GM12878 (cell line): ENCODE data around the gene GUCY1A2. TPM values are rescaled to one million over a fixed set of nuclear protein-coding genes. Genes with fewer than 3 reads are reported as not detected.

Experiments used
- ATAC-seq: fragments of 200-7000 bp; cut with Tn5 transposase; 3 replicates; pipeline ENCODE4 v1.9.1; 2020; ENCODE audit warnings: mild to moderate bottlenecking, moderate library complexity
- BruUV-seq: library from RNA; stranded (reverse); fragments of 400-500 nt; replicated peaks from 2 replicates; lab custom pipeline; 2021; lab: Mats Ljungman, UMichigan
- CTCF ChIA-PET: fragments of 300-600 bp; sonication (Branson Sonifier 250); formaldehyde crosslinking; extraction: SDS; loops from one replicate; lab custom pipeline; 2021; ENCODE audit warnings: inconsistent platforms; lab: Yijun Ruan, JAX
- POLR2A ChIA-PET: fragments of 350-600 bp; formaldehyde crosslinking; extraction: SDS; loops from one replicate; lab custom pipeline; 2021; ENCODE audit warnings: inconsistent platforms; lab: Charles Lee
- RAD21 ChIA-PET: fragments of 300-600 bp; sonication (Branson Sonifier 250); formaldehyde crosslinking; loops from one replicate; lab custom pipeline; 2023; ENCODE audit warnings: antibody characterized with exemption; ENCODE audit not compliant: unreplicated experiment; lab: Charles Lee
- SMC1A ChIA-PET: fragments of 300-600 bp; sonication (Branson Sonifier 250); formaldehyde crosslinking; loops from one replicate; lab custom pipeline; 2023; ENCODE audit not compliant: unreplicated experiment, uncharacterized antibody; lab: Charles Lee
- DNase-seq: peaks from one replicate; pipeline ENCODE4 v3.0.0-alpha.2; 2011; ENCODE audit warnings: low read depth, low spot score
- FAIRE-seq: peaks from 3 replicates; lab custom pipeline; 2011; peaks lifted over from hg19 to GRCh38; lab: Jason Lieb, UNC
- H2AFZ ChIP-seq: 2 replicates; pipeline ENCODE4 v1.6.0; 2011; ENCODE audit warnings: low read depth, low read length, control low read depth; ENCODE audit not compliant: control insufficient read depth
- H3K27ac ChIP-seq: 2 replicates; pipeline ENCODE4 v1.5.1; 2011; ENCODE audit warnings: control low read depth; ENCODE audit not compliant: control insufficient read depth, insufficient read depth
- H3K27me3 ChIP-seq, 2 experiments: replicated peaks in 1 of 2; 2 replicates each; pipeline versions ENCODE4 v1.6.0 to v1.6.1; 2011; ENCODE audit warnings: low read length in 1 of 2; ENCODE audit not compliant: control insufficient read depth in 2 of 2, insufficient read depth in 2 of 2
- H3K36me3 ChIP-seq, 2 experiments: 2 replicates each; pipeline ENCODE4 v1.5.1; 2011; ENCODE audit warnings: low read length in 1 of 2; ENCODE audit not compliant: control insufficient read depth in 2 of 2, insufficient read depth in 2 of 2
- H3K4me1 ChIP-seq: 2 replicates; pipeline ENCODE4 v1.6.1; 2011; ENCODE audit warnings: mild to moderate bottlenecking, low read length, moderate library complexity, mixed read lengths; ENCODE audit not compliant: control insufficient read depth, insufficient read depth
- H3K4me2 ChIP-seq: 2 replicates; pipeline ENCODE4 v1.6.0; 2011; ENCODE audit warnings: control low read depth; ENCODE audit not compliant: control insufficient read depth, insufficient read depth
- H3K4me3 ChIP-seq: fragments of 200-600 bp; sonication (generic); 2 replicates; pipeline ENCODE4 v1.5.1; 2016
- H3K79me2 ChIP-seq: 2 replicates; pipeline ENCODE4 v1.6.0; 2011; ENCODE audit warnings: low read length; ENCODE audit not compliant: control insufficient read depth, insufficient read depth
- H3K9ac ChIP-seq: 2 replicates; pipeline ENCODE4 v1.8.0; 2011; ENCODE audit warnings: low read length, control low read depth, mixed read lengths; ENCODE audit not compliant: control insufficient read depth, insufficient read depth
- H3K9me3 ChIP-seq: replicated peaks from 3 replicates; pipeline ENCODE4 v1.5.1; 2011; ENCODE audit warnings: mild to moderate bottlenecking, low read length; ENCODE audit not compliant: control insufficient read depth, insufficient read depth
- H4K20me1 ChIP-seq: 2 replicates; pipeline ENCODE4 v1.6.0; 2011; ENCODE audit not compliant: control insufficient read depth, insufficient read depth
- CREM ChIP-seq: IDR thresholded peaks from 2 replicates; pipeline ENCODE4 v1.6.1; 2014; ENCODE audit warnings: antibody characterized with exemption, low read depth
- MXI1 ChIP-seq: fragments of 150-350 bp; IDR thresholded peaks from 2 replicates; pipeline ENCODE4 v1.6.1; 2011; ENCODE audit warnings: low read depth, mild to moderate bottlenecking, inconsistent platforms, low read length, improper control_type of control experiment
- NR2C2 ChIP-seq: IDR thresholded peaks from 2 replicates; pipeline ENCODE4 v1.6.1; 2011; ENCODE audit warnings: borderline replicate concordance, low read depth; ENCODE audit not compliant: control insufficient read depth, insufficient read length
- PAX5 ChIP-seq: IDR thresholded peaks from 2 replicates; pipeline ENCODE4 v1.6.1; 2011; ENCODE audit warnings: low read depth, low read length, borderline replicate concordance
- RELB ChIP-seq: fragments of 450-650 bp; IDR thresholded peaks from 2 replicates; pipeline ENCODE4 v1.6.1; 2017; ENCODE audit warnings: low read depth, mild to moderate bottlenecking, moderate library complexity
- SPI1 ChIP-seq: IDR thresholded peaks from 2 replicates; pipeline ENCODE4 v1.6.1; 2011; ENCODE audit warnings: low read depth, mild to moderate bottlenecking, low read length, moderate library complexity, borderline replicate concordance; ENCODE audit not compliant: insufficient read depth
- SREBF2 ChIP-seq: IDR thresholded peaks from 2 replicates; pipeline ENCODE4 v1.6.1; 2012; ENCODE audit warnings: mild to moderate bottlenecking, low read length
- USF2 ChIP-seq: IDR thresholded peaks from 2 replicates; pipeline ENCODE4 v1.6.1; 2011; ENCODE audit warnings: low read depth, low read length, improper control_type of control experiment, borderline replicate concordance
- ZNF274 ChIP-seq: IDR thresholded peaks from one replicate; pipeline ENCODE4 v1.8.0; 2011; ENCODE audit not compliant: insufficient read length, insufficient read depth
- WGBS: methylation state at CpG from one replicate; pipeline ENCODE4 v1.1.6; 2016; ENCODE audit warnings: low lambda C conversion rate; ENCODE audit not compliant: insufficient replicate concordance, insufficient coverage; ENCODE audit errors: missing lambda C conversion rate; 5-methylcytosine and 5-hydroxymethylcytosine counted together
- in situ Hi-C: fragments of 300-500 bp; cut with MboI; formaldehyde crosslinking; loops from 9 replicates; pipeline ENCODE4 v1.14.3; 2018; ENCODE audit warnings: mixed read lengths
- intact Hi-C: fragments of 100-400 bp; cut with micrococcal nuclease; formaldehyde crosslinking; loops from one replicate; pipeline ENCODE4 v1.14.2; 2022; ENCODE audit not compliant: unreplicated experiment
- polyA plus RNA-seq, 11 experiments: library from polyadenylated mRNA; depleted of rRNA in 4 of 11; unstranded in 6 of 11; stranded (reverse) in 5 of 11; fragments of >200 nt; fragmentation: Nextera tagmentation in 4 of 11; fragmentation: Illumina TruSeq in 1 of 11; extraction: Ambion mirVana in 4 of 11; extraction: Trizol in 1 of 11; gene quantifications; 1 replicate in 1 of 11; 2 replicates in 10 of 11; pipeline versions ENCODE4 v1.2.1 to v1.2.3, GENCODE V29; 2011 to 2016; ENCODE audit warnings: inconsistent platforms in 2 of 11, missing spikeins in 2 of 11, low read depth in 1 of 11
- total RNA-seq, 4 experiments: library from RNA; depleted of rRNA in 3 of 4; stranded (reverse); fragments of >200 nt in 3 of 4; fragmentation: Illumina TruSeq in 1 of 4; extraction: Trizol in 1 of 4; gene quantifications; 2 replicates each; pipeline versions ENCODE4 v1.2.1 to v1.2.3, GENCODE V29; 2013 to 2021

GUCY1A2 gene
- total and polyA plus RNA-seq, 10 of the 15 experiments (the other 5 are each of a cell fraction or from before 2014, with no cell fraction given) = under 0.01 to 0.03 (median under 0.01) TPM; not detected in 4

- TF ChIP-seq CREM (no peak), SPI1 (no peak)
- TF ChIP-seq, all 136 proteins: peak for 0
Observed at GRCh38 chr11:107017104-107017432, 1.2 kb downstream of the GUCY1A2 start (continued).

GRCh38 chr11:107014871-107015270, 3.4 kb downstream of the GUCY1A2 start:
- ATAC-seq (no peak), DNase-seq (no peak), FAIRE-seq (no peak)
- SMC1A ChIA-PET = interaction anchor here (1.1 kb wide), 1 partner anchor 10 kb away, joined by 3 read pairs; no protein-coding TSS in a partner anchor
- POLR2A ChIA-PET = no interaction called here
- H3K27ac ChIP-seq = no peak overlapping the region
- H3K79me2 ChIP-seq = no peaks in the 10 kb centered on the region
- WGBS = 0% methylated on average over 1 of the region's 1 CpG
- RAD21 ChIA-PET = no interaction called here
- CTCF ChIA-PET = interaction anchor here (1.1 kb wide), 1 partner anchor 859 kb away, joined by 4 read pairs; no protein-coding TSS in a partner anchor
- H3K27me3 ChIP-seq = peaks cover 6 to 14% of the 10 kb centered on the region in 2 experiments
- no TSS peak for BruUV-seq
- H3K9me3 ChIP-seq = no peaks in the 10 kb centered on the region
- H3K4me3 ChIP-seq = no peak overlapping the region
- no peak overlapping the region for H3K9ac ChIP-seq
- no peak for TF ChIP-seq USF2
- TF ChIP-seq NR2C2 = no peak
- TF ChIP-seq ZNF274 = no peak
- TF ChIP-seq SREBF2 = no peak
- TF ChIP-seq MXI1 = no peak
- no peak for TF ChIP-seq RELB
- TF ChIP-seq PAX5 = no peak
- H4K20me1 ChIP-seq = no peaks in the 10 kb centered on the region; the same call in 1 of the 2 replicates
- intact Hi-C loops (no loop called here), in situ Hi-C loops (no loop called here)
- H3K4me2 ChIP-seq = no peak overlapping the region
- no peaks in the 10 kb centered on the region for H3K4me1 ChIP-seq
- H2AFZ ChIP-seq = no peak overlapping the region
- H3K36me3 ChIP-seq = no peaks in the 10 kb centered on the region
